H9 (cell line): ENCODE data around the gene TBL1X. TPM values are rescaled to one million over a fixed set of nuclear protein-coding genes. Genes with fewer than 3 reads are reported as not detected.

Source experiments
- DNase-seq: peaks from one replicate; pipeline ENCODE4 v3.0.0-alpha.2; 2017
- H2AFZ ChIP-seq: one replicate; pipeline ENCODE4 v1.6.1; 2013; ENCODE audit warnings: mild to moderate bottlenecking, low read length, control low read depth, moderate library complexity
- H2AK5ac ChIP-seq: 2 replicates; pipeline ENCODE4 v1.6.1; 2013; ENCODE audit warnings: low read length, control low read depth, mixed read lengths; ENCODE audit not compliant: insufficient read length
- H2BK120ac ChIP-seq: one replicate; pipeline ENCODE4 v1.6.1; 2013; ENCODE audit warnings: low read depth, mild to moderate bottlenecking, low read length, control low read depth, inconsistent platforms; ENCODE audit not compliant: poor library complexity, severe bottlenecking
- H2BK12ac ChIP-seq: 2 replicates; pipeline ENCODE4 v1.6.1; 2013; ENCODE audit warnings: low read length, control low read depth, mixed read lengths, low read depth; ENCODE audit not compliant: insufficient read length
- H2BK15ac ChIP-seq: 2 replicates; pipeline ENCODE4 v1.6.1; 2013; ENCODE audit warnings: low read depth, low read length, control low read depth
- H2BK20ac ChIP-seq: one replicate; pipeline ENCODE4 v1.6.1; 2013; ENCODE audit warnings: low read depth, mild to moderate bottlenecking, low read length, control low read depth, inconsistent platforms; ENCODE audit not compliant: poor library complexity, severe bottlenecking
- H2BK5ac ChIP-seq: 2 replicates; pipeline ENCODE4 v1.6.1; 2013; ENCODE audit warnings: low read length, control low read depth, mixed read lengths; ENCODE audit not compliant: insufficient read length
- H3K14ac ChIP-seq: 2 replicates; pipeline ENCODE4 v1.6.1; 2013; ENCODE audit warnings: low read length, control low read depth; ENCODE audit not compliant: insufficient read depth
- H3K18ac ChIP-seq: 2 replicates; pipeline ENCODE4 v1.6.1; 2013; ENCODE audit warnings: low read depth, mild to moderate bottlenecking, mixed read lengths, low read length, control low read depth; ENCODE audit not compliant: insufficient read length
- H3K23ac ChIP-seq: 2 replicates; pipeline ENCODE4 v1.6.1; 2013; ENCODE audit warnings: low read length, control low read depth, mixed read lengths, low read depth; ENCODE audit not compliant: insufficient read length
- H3K23me2 ChIP-seq: 2 replicates; pipeline ENCODE4 v1.6.1; 2013; ENCODE audit warnings: low read depth, mild to moderate bottlenecking, mixed read lengths, low read length, control low read depth; ENCODE audit not compliant: insufficient read length, poor library complexity, severe bottlenecking
- H3K27ac ChIP-seq: 2 replicates; pipeline ENCODE4 v1.5.1; 2013; ENCODE audit warnings: low read length, control low read depth, mixed read lengths, low read depth; ENCODE audit not compliant: insufficient read length
- H3K27me3 ChIP-seq: 2 replicates; pipeline ENCODE4 v1.6.1; 2013; ENCODE audit warnings: low read length, control low read depth, inconsistent platforms; ENCODE audit not compliant: insufficient read depth
- H3K4ac ChIP-seq: 2 replicates; pipeline ENCODE4 v1.6.1; 2013; ENCODE audit warnings: low read depth, mild to moderate bottlenecking, control low read depth, inconsistent platforms, low read length, moderate library complexity
- H3K4me1 ChIP-seq: 2 replicates; pipeline ENCODE4 v1.6.1; 2013; ENCODE audit warnings: low read length, control low read depth, inconsistent platforms; ENCODE audit not compliant: insufficient read depth
- H3K4me2 ChIP-seq: 2 replicates; pipeline ENCODE4 v1.6.1; 2013; ENCODE audit warnings: low read length, control low read depth, mixed read lengths; ENCODE audit not compliant: insufficient read length, insufficient read depth
- H3K56ac ChIP-seq: 2 replicates; pipeline ENCODE4 v1.6.1; 2013; ENCODE audit warnings: low read depth, mild to moderate bottlenecking, mixed read lengths, low read length, control low read depth; ENCODE audit not compliant: insufficient read length
- H3K79me1 ChIP-seq: 2 replicates; pipeline ENCODE4 v1.6.1; 2013; ENCODE audit warnings: low read depth, mild to moderate bottlenecking, moderate library complexity, low read length, control low read depth, inconsistent platforms; ENCODE audit not compliant: insufficient read depth, poor library complexity, severe bottlenecking
- H3K79me2 ChIP-seq: 2 replicates; pipeline ENCODE4 v1.6.1; 2013; ENCODE audit warnings: low read length, control low read depth, inconsistent platforms; ENCODE audit not compliant: insufficient read depth
- H3K9ac ChIP-seq: 2 replicates; pipeline ENCODE4 v1.6.1; 2013; ENCODE audit warnings: low read length, control low read depth, mixed read lengths; ENCODE audit not compliant: insufficient read length; ENCODE audit errors: extremely low read depth
- H3K9me3 ChIP-seq: one replicate; pipeline ENCODE4 v1.6.1; 2013; ENCODE audit warnings: low read depth, low read length, inconsistent platforms; ENCODE audit not compliant: control insufficient read depth
- H3T11ph ChIP-seq: one replicate; pipeline ENCODE4 v1.6.1; 2013; ENCODE audit warnings: mild to moderate bottlenecking, low read length, control low read depth, inconsistent platforms
- H4K20me1 ChIP-seq: one replicate; pipeline ENCODE4 v1.6.1; 2013; ENCODE audit not compliant: control insufficient read depth, insufficient read length, insufficient read depth
- H4K5ac ChIP-seq: 2 replicates; pipeline ENCODE4 v1.6.1; 2013; ENCODE audit warnings: low read depth, mild to moderate bottlenecking, mixed read lengths, low read length, control low read depth; ENCODE audit not compliant: insufficient read length
- H4K8ac ChIP-seq: replicated peaks from 2 replicates; pipeline ENCODE4 v1.6.1; 2013; ENCODE audit warnings: low read length, control low read depth, mixed read lengths, low read depth; ENCODE audit not compliant: insufficient read length
- H4K91ac ChIP-seq: 2 replicates; pipeline ENCODE4 v1.6.1; 2013; ENCODE audit warnings: low read depth, mild to moderate bottlenecking, moderate library complexity, mixed read lengths, low read length, control low read depth; ENCODE audit not compliant: insufficient read length
- H3K27ac Mint-ChIP-seq, 3 experiments: 2 replicates in 2 of 3; 3 replicates in 1 of 3; pipeline ENCODE4 v1.8.0; 2020 to 2021; ENCODE audit warnings: mixed read lengths in 3 of 3, mild to moderate bottlenecking in 1 of 3, moderate library complexity in 1 of 3
- H3K27me3 Mint-ChIP-seq: 2 replicates; pipeline ENCODE4 v1.8.0; 2021; ENCODE audit warnings: low read depth, mild to moderate bottlenecking, moderate library complexity, mixed read lengths
- H3K36me3 Mint-ChIP-seq, 3 experiments: 2 replicates in 2 of 3; 3 replicates in 1 of 3; pipeline ENCODE4 v1.8.0; 2020 to 2021; ENCODE audit warnings: low read depth in 3 of 3, mixed read lengths in 3 of 3; ENCODE audit not compliant: insufficient read depth in 1 of 3
- H3K4me1 Mint-ChIP-seq, 2 experiments: 2 replicates each; pipeline ENCODE4 v1.8.0; 2020; ENCODE audit warnings: mixed read lengths in 2 of 2
- H3K4me3 Mint-ChIP-seq, 2 experiments: 2 replicates in 1 of 2; 3 replicates in 1 of 2; pipeline ENCODE4 v1.8.0; 2020 to 2021; ENCODE audit warnings: mild to moderate bottlenecking in 2 of 2, mixed read lengths in 2 of 2, moderate library complexity in 1 of 2
- H3K9me3 Mint-ChIP-seq, 2 experiments: 2 replicates in 1 of 2; 3 replicates in 1 of 2; pipeline ENCODE4 v1.8.0; 2020; ENCODE audit warnings: mild to moderate bottlenecking in 2 of 2, mixed read lengths in 2 of 2, moderate library complexity in 1 of 2
- WGBS: extraction: QIAGEN DNeasy Blood & Tissue Kit; methylation state at CpG from one replicate; pipeline ENCODE4 v1.1.7; 2013; ENCODE audit warnings: missing lambda C conversion rate, low lambda C conversion rate, mixed read lengths; ENCODE audit not compliant: insufficient read length; ENCODE audit errors: extremely low coverage; 5-methylcytosine and 5-hydroxymethylcytosine counted together
- total RNA-seq: library from RNA; stranded (reverse); gene quantifications from 2 replicates; pipeline ENCODE4 v1.2.1, GENCODE V29; 2021
- TF ChIP-seq, protein P1 (sequence below): fragments of 200-600 bp; sonication (generic); conservative IDR thresholded peaks from 3 replicates; pipeline ENCODE4 v1.8.0; 2021; ENCODE audit warnings: antibody characterized with exemption, mild to moderate bottlenecking

TBL1X gene
- total RNA-seq, 1 experiment from 2014 or later: 24.1 TPM

- Histone ChIP-seq H3K4ac (no peak overlapping the region), H2BK20ac (no peak overlapping the region), H3K4me1 (no peaks in the 10 kb centered on the region), H3K4me2 (no peak overlapping the region), H4K91ac (no peak overlapping the region), H3K79me1 (no peaks in the 10 kb centered on the region), H3K18ac (no peak overlapping the region), H4K8ac (no peak overlapping the region), H2BK12ac (no peak overlapping the region), H2BK15ac (no peak overlapping the region), H3T11ph (no peak overlapping the region), H3K56ac (no peak overlapping the region), H3K23me2 (no peaks in the 10 kb centered on the region), H2BK120ac (no peak overlapping the region), H3K27me3 (no peaks in the 10 kb centered on the region), H4K20me1 (peaks cover 2% of the 10 kb centered on the region), H2AK5ac (no peak overlapping the region), H2BK5ac (no peak overlapping the region), H2AFZ (no peak overlapping the region), H3K79me2 (no peaks in the 10 kb centered on the region), H3K14ac (no peak overlapping the region), H4K5ac (no peak overlapping the region), H3K23ac (no peak overlapping the region), H3K9me3 (no peaks in the 10 kb centered on the region), H3K9ac (no peak overlapping the region), H3K27ac (no peak overlapping the region)
- Mint-ChIP-seq H3K36me3 (peaks cover 0 to 1% (median 0%) of the 10 kb centered on the region in 3 experiments; a peak in 3 of 7 replicates), H3K27me3 (no peaks in the 10 kb centered on the region), H3K9me3 (peaks cover 0 to 62% of the 10 kb centered on the region in 2 experiments; a peak in 2 of 5 replicates), H3K4me3 (no peak overlapping the region), H3K4me1 (peaks cover 0 to 5% of the 10 kb centered on the region in 2 experiments; a peak in 1 of 4 replicates), H3K27ac (no peak overlapping the region; a peak in 1 of 7 replicates)
- WGBS: no CpG with 5 or more reads among the region's 12 CpGs
- TF ChIP-seq, protein P1, sequence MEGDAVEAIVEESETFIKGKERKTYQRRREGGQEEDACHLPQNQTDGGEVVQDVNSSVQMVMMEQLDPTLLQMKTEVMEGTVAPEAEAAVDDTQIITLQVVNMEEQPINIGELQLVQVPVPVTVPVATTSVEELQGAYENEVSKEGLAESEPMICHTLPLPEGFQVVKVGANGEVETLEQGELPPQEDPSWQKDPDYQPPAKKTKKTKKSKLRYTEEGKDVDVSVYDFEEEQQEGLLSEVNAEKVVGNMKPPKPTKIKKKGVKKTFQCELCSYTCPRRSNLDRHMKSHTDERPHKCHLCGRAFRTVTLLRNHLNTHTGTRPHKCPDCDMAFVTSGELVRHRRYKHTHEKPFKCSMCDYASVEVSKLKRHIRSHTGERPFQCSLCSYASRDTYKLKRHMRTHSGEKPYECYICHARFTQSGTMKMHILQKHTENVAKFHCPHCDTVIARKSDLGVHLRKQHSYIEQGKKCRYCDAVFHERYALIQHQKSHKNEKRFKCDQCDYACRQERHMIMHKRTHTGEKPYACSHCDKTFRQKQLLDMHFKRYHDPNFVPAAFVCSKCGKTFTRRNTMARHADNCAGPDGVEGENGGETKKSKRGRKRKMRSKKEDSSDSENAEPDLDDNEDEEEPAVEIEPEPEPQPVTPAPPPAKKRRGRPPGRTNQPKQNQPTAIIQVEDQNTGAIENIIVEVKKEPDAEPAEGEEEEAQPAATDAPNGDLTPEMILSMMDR: no peak
- DNase-seq: no peak
These were observed 181.8 kb downstream of the TBL1X start for GRCh38 chrX:9646471-9647224.
